A549 (cell line): ENCODE data around the gene DXO.
"Not testable (repeated sequence)": the region's sequence is repeated elsewhere in the genome, so short reads cannot be mapped to it uniquely, and the experiment has no call there.

Experiments
- CHD2 ChIP-seq: fragments of 150-350 bp; IDR thresholded peaks from 2 replicates; pipeline ENCODE4 v1.6.1; 2014; ENCODE audit warnings: low read length; ENCODE audit not compliant: partially characterized antibody
- CTCF ChIP-seq: fragments of >200 bp; sonication (Bioruptor Twin); formaldehyde crosslinking; IDR thresholded peaks from 3 replicates; pipeline ENCODE4 v1.5.1; 2016
- KDM1A ChIP-seq: fragments of 200-600 bp; sonication (generic); IDR thresholded peaks from 2 replicates; pipeline ENCODE4 v1.6.1; 2016; ENCODE audit warnings: low read depth, mild to moderate bottlenecking

GRCh38 chr6:31996385-31996784 is 24.4 kb upstream of the DXO start:
- not testable (repeated sequence) for TF ChIP-seq CTCF, KDM1A, CHD2
